GM19193 (cell line): ENCODE measurements around the gene SPDYE6.
A peak's percentile ranks its signal among the peaks of the same experiment; 100 is the strongest.
"Not testable (repeated sequence)": the region's sequence is repeated elsewhere in the genome, so short reads cannot be mapped to it uniquely, and the experiment has no call there.

Source experiments
- POLR2A ChIP-seq: IDR thresholded peaks from 4 replicates; pipeline ENCODE4 v1.6.1; 2011; ENCODE audit not compliant: insufficient read depth, insufficient read length; ENCODE audit errors: extremely low read depth

SPDYE6 gene, protein sequence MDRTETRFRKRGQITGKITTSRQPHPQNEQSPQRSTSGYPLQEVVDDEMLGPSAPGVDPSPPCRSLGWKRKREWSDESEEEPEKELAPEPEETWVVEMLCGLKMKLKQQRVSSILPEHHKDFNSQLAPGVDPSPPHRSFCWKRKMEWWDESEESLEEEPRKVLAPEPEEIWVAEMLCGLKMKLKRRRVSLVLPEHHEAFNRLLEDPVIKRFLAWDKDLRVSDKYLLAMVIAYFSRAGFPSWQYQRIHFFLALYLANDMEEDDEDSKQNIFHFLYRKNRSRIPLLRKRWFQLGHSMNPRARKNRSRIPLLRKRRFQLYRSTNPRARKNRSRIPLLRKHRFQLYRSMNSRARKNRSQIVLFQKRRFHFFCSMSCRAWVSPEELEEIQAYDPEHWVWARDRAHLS

DNA sequence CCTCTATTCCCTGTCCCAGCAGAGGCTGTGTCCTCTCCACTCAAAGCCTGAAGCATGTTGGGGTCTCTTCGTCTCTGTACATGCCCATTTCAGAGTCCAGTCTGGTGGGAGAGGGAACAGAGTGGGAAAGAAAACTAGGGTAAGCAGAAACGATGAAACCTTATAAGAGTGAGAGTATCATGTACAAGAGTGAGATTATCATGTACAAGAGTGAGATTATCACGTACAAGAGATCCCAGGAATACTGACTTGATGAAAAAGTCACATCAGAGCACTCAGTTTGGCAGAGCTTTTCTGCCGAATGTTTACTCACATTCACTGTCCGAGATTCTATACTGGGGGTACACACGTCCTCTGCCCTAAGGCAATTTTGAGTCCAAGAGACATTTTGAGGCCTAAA lies at the start of gene SPDYE6:
SPDYE6 (minus strand) TSS at position 101 of the 400 bp plus-strand sequence. CDS start 421 bp downstream, outside the sequence.
- TF ChIP-seq POLR2A, result not testable (repeated sequence)

DNA sequence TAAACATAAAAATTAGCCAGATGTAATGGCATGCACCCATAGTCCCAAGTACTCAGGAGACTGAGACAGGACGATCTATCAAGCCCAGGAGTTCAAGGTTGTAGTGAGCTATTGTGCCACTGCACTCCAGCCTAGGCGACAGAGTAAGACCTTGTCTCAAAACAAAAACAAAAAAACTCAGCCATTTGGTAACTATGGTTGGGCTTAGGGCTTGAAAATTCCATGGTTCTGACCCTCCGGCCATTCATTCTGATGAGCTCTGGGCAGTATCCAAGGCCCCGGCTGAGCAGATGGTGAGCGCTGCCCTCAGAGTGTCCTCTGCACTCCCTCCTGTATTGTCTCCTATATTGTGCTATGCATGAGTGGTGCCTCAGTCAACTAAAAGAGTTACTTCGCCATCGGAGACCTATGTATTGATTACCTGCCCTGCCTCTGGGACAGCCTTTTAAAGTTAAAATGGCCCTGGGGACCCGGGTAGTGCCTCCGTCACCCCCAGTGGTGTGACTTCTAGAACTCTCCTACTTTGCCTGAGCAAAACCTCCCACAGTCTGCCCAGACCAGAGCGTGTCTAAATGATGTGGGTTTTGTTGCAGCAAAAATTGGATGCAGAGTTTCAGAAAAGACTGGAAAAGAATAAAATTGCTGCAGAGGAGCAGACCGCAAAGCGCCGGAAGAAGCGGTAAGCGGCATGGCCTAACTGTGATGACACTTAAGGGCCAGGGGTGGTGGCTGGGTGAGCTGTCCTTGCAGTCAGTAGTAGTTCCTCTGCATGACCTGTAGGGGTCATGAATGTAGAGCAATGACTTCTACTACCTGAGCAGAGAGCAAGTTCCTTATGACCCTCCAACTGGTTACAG lies 48.0 kb upstream of the SPDYE6 start:
- TF ChIP-seq POLR2A, result no peak

DNA sequence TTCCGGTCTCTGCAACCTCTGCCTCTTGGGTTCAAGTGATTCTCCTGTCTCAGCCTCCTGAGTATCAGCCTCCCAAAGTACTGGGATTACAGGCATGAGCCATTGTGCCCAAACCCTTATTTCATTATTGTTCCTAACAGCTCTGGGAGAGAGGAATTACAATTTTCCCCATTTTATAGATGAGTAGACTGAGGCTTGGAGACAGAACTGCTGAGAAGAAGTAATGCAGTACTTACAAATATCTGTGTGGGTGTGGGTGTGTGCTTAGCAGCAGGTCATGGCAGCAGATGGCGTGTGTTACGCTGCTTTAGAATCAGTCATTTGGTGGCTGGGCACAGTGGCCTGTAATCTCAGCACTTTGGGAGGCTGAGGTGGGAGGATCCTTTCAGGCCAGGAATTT lies 47.3 kb upstream of the SPDYE6 start:
- no peak for TF ChIP-seq POLR2A

DNA sequence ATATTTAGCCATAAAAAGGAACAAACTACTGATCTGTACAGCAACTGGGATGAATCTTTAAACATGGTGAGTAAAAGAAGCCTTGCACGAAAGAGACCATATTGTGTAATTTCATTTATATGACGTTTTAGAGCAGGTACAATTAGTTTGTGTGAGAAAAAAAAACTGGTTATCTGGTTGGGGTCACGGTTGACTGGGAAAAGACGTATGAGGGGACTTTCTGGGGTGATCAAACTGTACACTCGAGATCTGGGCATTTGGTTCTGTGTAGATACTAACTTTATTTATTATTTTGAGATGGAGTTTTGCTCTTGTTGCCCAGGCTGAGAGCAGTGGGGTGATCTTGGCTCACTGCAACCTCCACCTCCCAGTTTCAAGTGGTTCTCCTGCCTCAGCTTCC lies 44.1 kb upstream of the SPDYE6 start:
- no peak for TF ChIP-seq POLR2A

DNA sequence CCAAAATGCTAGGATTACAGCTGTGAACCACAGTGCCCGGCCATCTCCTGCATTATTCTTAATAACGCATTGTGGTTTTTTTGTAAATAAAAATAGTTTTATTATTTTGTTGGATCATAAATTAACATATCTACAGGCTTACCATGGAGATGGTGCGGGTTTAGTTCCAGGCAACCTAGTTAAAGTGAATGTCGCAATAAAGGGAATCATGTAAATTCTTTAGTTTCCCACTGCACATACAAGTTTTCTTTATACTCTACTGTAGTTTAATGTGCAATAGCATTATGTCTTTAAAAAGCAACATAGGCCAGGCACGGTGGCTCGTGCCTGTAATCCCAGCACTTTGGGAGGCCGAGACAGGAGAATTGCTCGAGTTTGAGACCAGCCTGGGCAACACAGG lies 42.3 kb upstream of the SPDYE6 start:
- no peak for TF ChIP-seq POLR2A

DNA sequence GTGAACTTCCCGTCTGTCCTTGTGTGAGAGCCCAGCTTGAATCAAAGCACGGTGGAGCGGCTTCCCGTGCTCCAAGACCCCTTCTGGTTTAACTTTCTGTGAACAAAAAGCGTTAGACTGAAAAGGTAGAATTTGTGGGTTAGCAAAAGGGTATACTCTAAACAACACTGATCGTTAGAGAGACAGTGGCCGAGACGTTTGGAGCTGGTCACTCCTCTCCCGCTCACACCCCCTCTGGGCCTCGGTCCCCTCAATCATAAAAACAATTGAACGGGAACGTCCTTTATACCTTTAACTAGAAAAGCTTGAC lies 40.4 kb upstream of the SPDYE6 start:
- no peak for TF ChIP-seq POLR2A

DNA sequence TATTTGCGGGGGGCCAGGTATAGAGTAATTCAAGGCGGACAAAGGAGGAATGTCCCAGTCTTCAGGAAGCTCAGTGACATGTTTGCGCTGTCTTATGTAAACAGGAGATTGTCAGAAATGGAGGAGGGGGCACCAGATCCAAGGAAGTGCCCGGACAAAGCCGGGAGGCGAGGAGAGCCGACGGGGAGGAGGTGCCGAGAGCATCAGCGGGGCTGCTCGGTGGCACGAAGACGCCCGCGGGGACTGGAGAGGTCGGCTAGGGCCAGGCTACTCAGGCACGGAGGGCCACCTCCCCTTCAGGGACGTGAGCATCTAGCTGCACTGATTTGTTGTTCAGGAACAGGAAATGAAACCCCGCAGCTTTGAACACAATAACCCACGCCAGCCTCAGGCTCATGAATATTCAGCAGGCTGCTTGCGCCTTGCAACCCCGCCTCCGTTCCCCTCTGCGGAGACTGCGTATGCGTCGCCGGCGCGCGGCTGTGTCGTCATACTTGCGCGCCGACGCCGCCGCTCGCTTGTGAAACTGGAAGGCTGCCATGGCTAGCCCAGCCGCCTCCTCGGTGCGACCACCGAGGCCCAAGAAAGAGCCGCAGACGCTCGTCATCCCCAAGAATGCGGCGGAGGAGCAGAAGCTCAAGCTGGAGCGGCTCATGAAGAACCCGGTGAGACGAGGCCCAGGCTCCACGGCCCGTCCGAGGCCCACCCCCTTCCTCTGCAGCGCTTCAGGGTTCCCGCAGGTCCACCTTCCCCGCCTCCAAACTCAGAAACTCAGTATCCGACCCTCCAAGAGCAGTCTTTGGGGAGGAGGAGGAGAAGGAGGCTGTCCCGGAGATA lies 39.8 kb upstream of the SPDYE6 start, which contains the start of gene PRKRIP1:
PRKRIP1 (plus strand) TSS at position 491 of the 837 bp plus-strand sequence; CDS start at position 540, 49 bp downstream.
- TF ChIP-seq POLR2A, result peak; percentile 72

DNA sequence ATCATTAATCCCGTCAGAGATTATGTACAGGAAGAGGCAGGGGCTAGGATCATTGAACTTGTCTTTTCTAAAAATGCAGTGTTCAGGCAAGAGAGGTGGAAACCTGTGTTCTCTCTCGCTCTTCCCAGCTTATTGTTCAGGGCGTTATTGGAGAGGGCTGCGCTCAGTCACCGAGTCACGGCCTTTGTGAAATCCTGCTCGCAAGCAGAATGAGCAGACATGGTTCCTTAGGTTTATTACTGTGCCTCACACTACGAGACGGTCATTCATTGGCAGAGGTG lies 39.3 kb upstream of the SPDYE6 start:
- no peak for TF ChIP-seq POLR2A

DNA sequence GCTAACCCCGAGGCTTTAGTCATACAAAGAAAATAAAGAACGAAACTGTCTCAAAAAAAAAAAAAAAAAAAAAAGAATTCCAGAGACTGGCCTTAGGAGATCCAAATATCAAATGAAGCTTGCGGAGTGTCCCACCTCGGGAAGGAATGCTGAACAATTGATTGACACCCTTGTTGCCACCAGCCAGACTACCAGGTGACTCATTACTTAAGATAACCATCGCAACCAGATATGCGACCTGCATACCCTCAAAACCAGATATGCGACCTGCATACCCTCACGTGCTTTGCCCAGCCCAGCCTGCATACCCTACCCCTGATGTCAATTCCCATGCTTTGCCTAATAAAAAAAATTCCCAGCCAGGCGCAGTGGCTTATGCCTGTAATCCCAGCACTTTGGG lies 37.2 kb upstream of the SPDYE6 start:
- no peak for TF ChIP-seq POLR2A

DNA sequence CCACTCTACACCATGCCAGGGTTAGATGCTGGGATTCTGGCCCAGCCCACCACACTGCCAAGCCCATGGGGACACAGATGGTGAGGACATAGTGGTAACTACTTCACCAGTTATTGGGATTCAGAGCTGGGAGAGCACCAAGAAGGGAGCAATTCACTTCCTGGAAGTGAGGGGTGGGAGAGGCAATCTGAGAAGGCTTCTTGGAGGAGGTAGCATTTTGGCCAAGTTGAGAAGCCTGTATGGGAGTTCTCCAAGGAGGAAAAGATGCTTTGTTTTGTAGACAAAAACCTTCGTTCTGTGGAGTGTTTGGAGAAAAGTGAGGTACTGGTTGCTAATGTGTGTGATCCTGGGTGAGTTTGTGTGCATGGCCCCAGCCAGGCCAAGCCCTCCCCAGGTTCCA lies 36.1 kb upstream of the SPDYE6 start:
- no peak for TF ChIP-seq POLR2A

DNA sequence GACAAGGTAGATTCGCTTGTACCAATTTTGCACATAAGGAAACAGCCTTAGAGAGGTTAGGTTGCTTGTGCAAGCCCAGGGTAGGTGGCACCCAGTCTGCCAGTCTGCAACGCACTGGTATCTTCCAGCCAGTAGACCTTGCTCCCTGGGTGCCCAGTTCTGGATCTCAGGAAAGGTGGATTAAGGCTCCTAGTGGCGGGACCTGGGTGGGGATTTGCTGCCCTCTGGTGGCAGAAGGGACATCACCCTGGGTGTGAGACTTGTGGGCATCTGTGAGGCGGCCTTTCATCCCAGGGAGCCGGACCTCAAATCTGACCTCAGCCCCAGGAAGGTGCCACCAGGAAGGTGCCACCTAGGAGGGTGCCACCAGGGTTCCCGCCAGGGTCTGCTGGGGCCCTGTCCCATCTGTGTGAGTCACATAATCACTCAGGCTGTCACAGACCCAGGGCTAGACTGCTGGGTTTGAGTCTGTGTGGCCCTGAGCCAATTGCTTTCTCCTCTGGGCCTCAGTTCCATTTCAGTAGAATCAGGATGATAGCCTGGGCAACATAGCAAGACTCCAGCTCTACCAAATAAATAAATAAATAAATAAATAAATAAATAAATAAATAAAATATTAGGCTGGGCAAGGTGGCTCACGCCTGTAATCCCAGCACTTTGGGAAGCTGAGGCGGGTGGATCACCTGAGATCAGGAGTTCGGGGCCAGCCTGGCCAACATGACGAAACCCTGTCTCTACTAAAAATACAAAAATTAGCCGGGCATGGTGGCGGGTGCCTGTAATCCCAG lies 34.6 kb upstream of the SPDYE6 start:
- no peak for TF ChIP-seq POLR2A

DNA sequence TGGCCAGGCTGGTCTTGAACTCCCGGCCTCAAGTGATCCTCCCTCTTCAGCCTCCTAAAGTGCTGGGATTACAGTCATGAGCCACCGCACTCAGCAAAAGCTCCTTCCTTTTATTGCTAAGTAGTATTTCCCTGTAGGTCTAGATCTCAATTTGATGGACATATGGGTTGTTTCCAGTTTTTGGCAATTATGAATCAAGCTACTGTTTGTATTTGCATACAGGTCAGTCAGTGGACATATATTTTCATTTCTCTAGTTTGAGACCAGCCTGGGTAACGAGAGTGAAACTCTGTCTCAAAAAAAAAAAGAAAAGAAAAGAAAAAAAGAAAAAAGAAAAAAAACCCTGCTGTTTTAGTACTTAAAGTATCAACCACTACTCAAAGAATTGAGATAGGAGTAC lies 33.6 kb upstream of the SPDYE6 start:
- no peak for TF ChIP-seq POLR2A

DNA sequence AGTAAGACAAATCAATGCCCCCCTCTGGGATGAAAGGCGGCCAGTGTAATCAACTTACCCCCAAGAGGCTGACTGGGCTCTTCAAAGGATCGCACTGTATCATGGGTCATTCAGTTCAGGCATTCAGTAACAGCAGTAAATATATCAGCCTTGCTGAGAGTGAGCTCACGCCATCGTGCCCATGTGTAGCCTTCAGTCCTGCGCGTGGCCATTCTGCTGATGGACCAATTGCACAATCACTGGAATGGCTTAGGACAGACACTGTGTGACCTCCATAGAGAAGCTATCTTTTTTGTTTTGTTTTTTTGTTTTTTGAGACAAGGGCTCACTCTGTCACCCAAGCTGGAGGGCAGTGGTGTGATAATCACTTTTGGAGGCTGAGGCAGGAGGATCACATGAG lies 30.8 kb upstream of the SPDYE6 start:
- no peak for TF ChIP-seq POLR2A

DNA sequence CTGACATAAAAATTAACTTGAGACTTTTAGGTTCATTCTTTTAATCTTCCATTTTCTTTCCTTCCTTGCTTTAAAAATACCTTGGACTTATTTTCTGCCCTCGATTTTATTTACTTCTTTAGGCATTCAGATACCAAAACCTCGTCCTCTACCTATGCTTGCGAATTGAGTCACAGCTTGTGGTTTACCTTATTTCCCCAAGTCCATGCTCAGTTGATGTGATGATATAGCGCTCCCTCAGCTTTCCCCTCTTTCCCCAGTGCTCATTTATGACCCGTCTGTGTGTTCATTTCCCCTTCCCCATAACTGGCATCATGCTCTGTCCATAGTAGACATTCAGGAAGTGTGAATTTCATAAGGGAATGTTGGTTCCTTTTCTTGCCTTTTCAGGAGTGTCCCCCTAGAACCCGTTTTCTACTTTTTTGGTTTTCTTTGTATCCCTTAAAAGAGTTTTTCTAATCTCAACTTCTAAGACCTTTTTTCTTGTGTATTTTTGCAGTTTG lies 20.8 kb upstream of the SPDYE6 start:
- no peak for TF ChIP-seq POLR2A
